ENCODE data around the gene CD300C.
"Not testable (repeated sequence)": the region's sequence is repeated elsewhere in the genome, so short reads cannot be mapped to it uniquely, and the experiment has no call there.

The CD300C gene

GRCh38 chr17:74522381-74523105 is 23.4 kb downstream of the CD300C start:
- no peaks in the 10 kb centered on the region for H4K20me1 ChIP-seq (ENCODE audit: insufficient read depth)
- H3K79me2 ChIP-seq (ENCODE audit: insufficient read depth, low read depth): no peaks in the 10 kb centered on the region
- H2AFZ ChIP-seq (ENCODE audit: low read depth): no peak overlapping the region
- H3K27me3 ChIP-seq (ENCODE audit: insufficient read depth, low read depth): peaks cover 77% of the 10 kb centered on the region
- H3K4me1 ChIP-seq (ENCODE audit: low read depth, poor library complexity, severe bottlenecking): no peaks in the 10 kb centered on the region
- no peaks in the 10 kb centered on the region for H3K36me3 ChIP-seq (ENCODE audit: insufficient read depth)
- H3K4me3 ChIP-seq (IDR thresholded peaks at IDR 0.05; ENCODE audit: insufficient read depth, low read depth, low read length): no peak overlapping the region
- H3K4me2 ChIP-seq: no peak overlapping the region
- H3K9ac ChIP-seq: no peak overlapping the region
- H3K27ac ChIP-seq: no peak overlapping the region
- TF ChIP-seq CTCF (conservative IDR thresholded peaks at IDR 0.05; ENCODE audit: low read depth, low read length): no peak

- peaks cover 69% of the 10 kb centered on the region for H3K27me3 ChIP-seq (ENCODE audit: insufficient read depth, low read depth)
- H3K79me2 ChIP-seq (ENCODE audit: insufficient read depth, low read depth): no peaks in the 10 kb centered on the region
- no peaks in the 10 kb centered on the region for H3K36me3 ChIP-seq (ENCODE audit: insufficient read depth)
- H3K4me1 ChIP-seq (ENCODE audit: low read depth, poor library complexity, severe bottlenecking): no peaks in the 10 kb centered on the region
- no peak overlapping the region for H3K4me2 ChIP-seq
- no peak overlapping the region for H3K9ac ChIP-seq
- H2AFZ ChIP-seq (ENCODE audit: low read depth): no peak overlapping the region
- H4K20me1 ChIP-seq (ENCODE audit: insufficient read depth): no peaks in the 10 kb centered on the region
- no peak overlapping the region for H3K27ac ChIP-seq
- TF ChIP-seq CTCF (conservative IDR thresholded peaks at IDR 0.05; ENCODE audit: low read depth, low read length): no peak
- no peak overlapping the region for H3K4me3 ChIP-seq (IDR thresholded peaks at IDR 0.05; ENCODE audit: insufficient read depth, low read depth, low read length)
Measured at GRCh38 chr17:74521701-74522201, 24.2 kb downstream of the CD300C start.

GRCh38 chr17:74520790-74521480 is 25.0 kb downstream of the CD300C start:
- Histone ChIP-seq H3K4me2 (no peak overlapping the region), H3K79me2 (ENCODE audit: insufficient read depth, low read depth) (no peaks in the 10 kb centered on the region), H3K27ac (no peak overlapping the region), H3K36me3 (ENCODE audit: insufficient read depth) (no peaks in the 10 kb centered on the region), H3K4me3 (IDR thresholded peaks at IDR 0.05; ENCODE audit: insufficient read depth, low read depth, low read length) (no peak overlapping the region), H3K27me3 (ENCODE audit: insufficient read depth, low read depth) (peaks cover 61% of the 10 kb centered on the region), H2AFZ (ENCODE audit: low read depth) (no peak overlapping the region), H3K9ac (no peak overlapping the region), H4K20me1 (ENCODE audit: insufficient read depth) (no peaks in the 10 kb centered on the region), H3K4me1 (ENCODE audit: low read depth, poor library complexity, severe bottlenecking) (no peaks in the 10 kb centered on the region)
- TF ChIP-seq CTCF (conservative IDR thresholded peaks at IDR 0.05; ENCODE audit: low read depth, low read length): no peak

- H3K9ac ChIP-seq: no peak overlapping the region
- H3K36me3 ChIP-seq (ENCODE audit: insufficient read depth): no peaks in the 10 kb centered on the region
- TF ChIP-seq CTCF (conservative IDR thresholded peaks at IDR 0.05; ENCODE audit: low read depth, low read length): no peak
- no peaks in the 10 kb centered on the region for H4K20me1 ChIP-seq (ENCODE audit: insufficient read depth)
- no peak overlapping the region for H3K4me2 ChIP-seq
- peaks cover 52% of the 10 kb centered on the region for H3K27me3 ChIP-seq (ENCODE audit: insufficient read depth, low read depth)
- no peak overlapping the region for H2AFZ ChIP-seq (ENCODE audit: low read depth)
- no peak overlapping the region for H3K27ac ChIP-seq
- no peak overlapping the region for H3K4me3 ChIP-seq (IDR thresholded peaks at IDR 0.05; ENCODE audit: insufficient read depth, low read depth, low read length)
- no peaks in the 10 kb centered on the region for H3K79me2 ChIP-seq (ENCODE audit: insufficient read depth, low read depth)
- no peaks in the 10 kb centered on the region for H3K4me1 ChIP-seq (ENCODE audit: low read depth, poor library complexity, severe bottlenecking)
Measured at GRCh38 chr17:74520016-74520434, 25.9 kb downstream of the CD300C start.

- not testable (repeated sequence) for H3K4me2 ChIP-seq; H4K20me1 ChIP-seq (ENCODE audit: insufficient read depth); H3K9ac ChIP-seq; H2AFZ ChIP-seq (ENCODE audit: low read depth); H3K4me3 ChIP-seq (IDR thresholded peaks at IDR 0.05; ENCODE audit: insufficient read depth, low read depth, low read length); H3K79me2 ChIP-seq (ENCODE audit: insufficient read depth, low read depth); H3K4me1 ChIP-seq (ENCODE audit: low read depth, poor library complexity, severe bottlenecking); H3K27ac ChIP-seq; H3K36me3 ChIP-seq (ENCODE audit: insufficient read depth)
- H3K27me3 ChIP-seq (ENCODE audit: insufficient read depth, low read depth): peaks cover 37% of the 10 kb centered on the region
Measured at GRCh38 chr17:74518413-74518981, 27.4 kb downstream of the CD300C start.

Data from KMS-11 (cell line).